ENCODE data around the gene C11orf54.

The C11orf54 gene

DNA sequence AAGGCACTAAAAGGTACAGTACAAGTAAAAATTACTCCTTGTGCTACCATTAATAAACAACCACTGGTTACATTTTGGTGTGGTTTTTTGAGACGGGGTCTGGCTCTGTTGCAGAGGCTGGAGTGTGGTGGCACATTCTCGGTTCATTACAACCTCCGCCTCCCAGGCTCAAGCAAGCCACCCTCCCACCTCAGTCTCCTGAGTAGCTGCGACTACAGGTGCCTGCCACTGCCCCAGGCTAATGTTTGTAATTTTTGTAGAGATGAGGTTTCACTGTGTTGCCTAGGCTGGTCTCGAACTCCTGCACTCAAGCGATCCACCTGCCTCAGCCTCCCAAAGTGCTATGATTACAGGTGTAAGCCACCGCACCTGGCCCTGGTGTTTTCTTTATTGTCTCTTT lies 20.9 kb upstream of the C11orf54 start:
- ChIA-PET CTCF (no interaction called here), POLR2A (no interaction called here)
- no peak for DNase-seq (ENCODE audit: extremely low spot score)
- TF ChIP-seq ELF4 (IDR thresholded peaks at IDR 0.05) (no peak), NFRKB (IDR thresholded peaks at IDR 0.05) (no peak), CTBP1 (IDR thresholded peaks at IDR 0.05; ENCODE audit: borderline replicate concordance) (no peak), SP1 (IDR thresholded peaks at IDR 0.05) (no peak), SUZ12 (IDR thresholded peaks at IDR 0.05) (no peak), ARNT (IDR thresholded peaks at IDR 0.05) (no peak), BHLHE40 (IDR thresholded peaks at IDR 0.05; ENCODE audit: borderline replicate concordance) (no peak), ZNF384 (IDR thresholded peaks at IDR 0.05) (no peak), HDGF (IDR thresholded peaks at IDR 0.05; ENCODE audit: borderline replicate concordance) (no peak), TARDBP (IDR thresholded peaks at IDR 0.05) (no peak), LEF1 (IDR thresholded peaks at IDR 0.05; ENCODE audit: borderline replicate concordance) (no peak), FOXA1 (IDR thresholded peaks at IDR 0.05) (no peak), FOXK2 (IDR thresholded peaks at IDR 0.05) (no peak), L3MBTL2 (conservative IDR thresholded peaks at IDR 0.05) (no peak)

DNA sequence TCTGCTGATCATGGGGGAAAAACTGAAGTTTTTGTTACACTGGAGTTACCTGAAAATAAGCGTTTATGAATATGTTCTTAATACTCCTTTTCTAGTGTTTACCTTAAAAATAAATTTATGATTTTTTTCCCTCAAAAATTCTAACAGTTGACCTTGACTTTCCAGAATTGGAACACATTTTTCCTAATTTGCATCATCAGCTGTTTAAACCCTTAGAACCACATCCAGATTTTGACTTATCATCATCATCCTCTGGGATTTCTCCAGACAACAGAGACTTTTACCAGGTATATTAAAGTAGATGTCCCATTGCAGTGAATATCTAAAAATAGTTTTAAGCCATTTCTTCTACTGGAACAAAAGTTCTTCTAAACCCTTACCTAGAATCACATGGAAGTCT lies 17.4 kb upstream of the C11orf54 start:
- POLR2A ChIA-PET, result interaction anchor here (1.2 kb wide), 1 partner anchor 17 kb away, joined by 7 read pairs; the partner anchor contains the start of genes C11orf54 and TAF1D
- TF ChIP-seq FOXA1 (IDR thresholded peaks at IDR 0.05) (no peak), SUZ12 (IDR thresholded peaks at IDR 0.05) (no peak), FOXM1 (IDR thresholded peaks at IDR 0.05; ENCODE audit: borderline replicate concordance) (no peak), CTBP1 (IDR thresholded peaks at IDR 0.05; ENCODE audit: borderline replicate concordance) (no peak), ARNT (IDR thresholded peaks at IDR 0.05) (no peak), ZNF384 (IDR thresholded peaks at IDR 0.05) (no peak), NFRKB (IDR thresholded peaks at IDR 0.05) (no peak), FOXK2 (IDR thresholded peaks at IDR 0.05) (no peak), ELF4 (IDR thresholded peaks at IDR 0.05) (no peak), TARDBP (IDR thresholded peaks at IDR 0.05) (no peak), SP1 (IDR thresholded peaks at IDR 0.05) (no peak), HDGF (IDR thresholded peaks at IDR 0.05; ENCODE audit: borderline replicate concordance) (no peak), BHLHE40 (IDR thresholded peaks at IDR 0.05; ENCODE audit: borderline replicate concordance) (no peak)
- DNase-seq (ENCODE audit: extremely low spot score), result no peak
- CTCF ChIA-PET, result no interaction called here

DNA sequence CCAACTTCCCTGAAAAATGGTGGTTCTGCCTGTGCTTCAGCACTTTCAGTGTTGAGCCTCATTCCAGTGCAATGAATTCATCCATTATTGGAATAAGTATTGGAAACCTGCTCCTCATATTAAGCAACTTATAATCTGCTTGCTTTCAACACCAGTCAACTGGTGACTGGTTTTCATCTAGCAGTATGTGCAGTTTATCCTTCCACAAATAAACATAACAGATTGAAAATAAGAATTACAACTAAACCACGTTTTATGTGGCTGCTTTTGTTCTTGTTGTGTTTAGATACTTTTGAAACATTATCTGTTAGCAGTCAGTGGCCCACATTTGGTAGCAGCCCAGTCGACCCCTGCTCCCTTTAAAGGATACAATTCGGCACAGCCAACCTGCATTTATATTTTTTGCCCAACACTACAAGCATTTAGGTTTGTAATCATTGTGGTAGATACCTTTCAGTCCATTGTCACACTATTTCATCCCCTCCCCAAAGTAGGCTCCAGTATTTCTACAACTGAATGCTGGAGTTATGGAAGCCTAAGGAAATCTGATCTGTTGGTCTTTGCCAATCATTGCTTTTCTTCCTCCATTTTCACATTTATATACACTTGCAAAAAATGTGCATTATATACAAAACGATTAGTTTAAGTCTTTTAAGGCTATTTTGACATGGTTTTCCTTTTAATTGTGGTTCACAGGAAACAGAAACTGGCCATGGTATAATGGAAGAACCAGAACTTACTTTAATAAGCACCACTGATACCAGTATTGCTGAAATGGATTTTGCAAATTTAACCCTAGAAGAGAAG lies 13.3 kb upstream of the C11orf54 start:
- no peak for TF ChIP-seq FOXA1 (IDR thresholded peaks at IDR 0.05)
- TF ChIP-seq HDGF (IDR thresholded peaks at IDR 0.05; ENCODE audit: borderline replicate concordance), result no peak
- TF ChIP-seq FOXK2 (IDR thresholded peaks at IDR 0.05), result no peak
- no peak for TF ChIP-seq NFRKB (IDR thresholded peaks at IDR 0.05)
- TF ChIP-seq ARNT (IDR thresholded peaks at IDR 0.05), result no peak
- ChIA-PET POLR2A (interaction anchor here (1.6 to 5.4 kb wide), 2 partner anchors 13 kb away, joined by 11 to 40 read pairs; partner anchors contain the start of genes C11orf54 and TAF1D), CTCF (interaction anchor here (1.0 kb wide), 1 partner anchor 493 kb away, joined by 3 read pairs; no protein-coding TSS in a partner anchor)
- DNase-seq (ENCODE audit: extremely low spot score), result no peak

DNA sequence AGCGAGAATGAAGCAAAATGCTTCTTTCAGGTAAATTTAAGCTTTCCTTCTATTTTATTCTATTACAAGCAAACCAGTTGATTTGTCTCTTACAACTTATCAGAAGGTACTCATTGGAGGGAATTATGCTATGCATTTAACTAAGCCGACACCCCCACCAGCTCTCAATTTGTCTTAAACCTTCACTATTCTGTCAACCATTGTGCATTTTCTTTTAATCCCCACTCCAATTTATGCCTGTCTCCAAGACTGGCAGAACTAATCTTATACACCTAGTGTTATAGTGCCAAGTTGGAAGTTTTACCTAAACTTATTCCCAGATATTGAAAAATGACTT lies 12.7 kb upstream of the C11orf54 start:
- ChIA-PET POLR2A (interaction anchor here (5.4 kb wide), 1 partner anchor 12 kb away, joined by 40 read pairs; the partner anchor contains the start of genes C11orf54 and TAF1D), CTCF (no interaction called here)
- no peak for TF ChIP-seq LEF1 (IDR thresholded peaks at IDR 0.05; ENCODE audit: borderline replicate concordance)
- no peak for TF ChIP-seq HDGF (IDR thresholded peaks at IDR 0.05; ENCODE audit: borderline replicate concordance)
- TF ChIP-seq FOXK2 (IDR thresholded peaks at IDR 0.05), result no peak
- no peak for TF ChIP-seq ELF4 (IDR thresholded peaks at IDR 0.05)
- no peak for TF ChIP-seq L3MBTL2 (conservative IDR thresholded peaks at IDR 0.05)
- no peak for TF ChIP-seq SUZ12 (IDR thresholded peaks at IDR 0.05)
- TF ChIP-seq NFRKB (IDR thresholded peaks at IDR 0.05), result no peak
- no peak for TF ChIP-seq ZNF384 (IDR thresholded peaks at IDR 0.05)
- TF ChIP-seq FOXA1 (IDR thresholded peaks at IDR 0.05), result no peak
- no peak for TF ChIP-seq CTBP1 (IDR thresholded peaks at IDR 0.05; ENCODE audit: borderline replicate concordance)
- TF ChIP-seq ARNT (IDR thresholded peaks at IDR 0.05), result no peak
- no peak for TF ChIP-seq SP1 (IDR thresholded peaks at IDR 0.05)
- no peak for TF ChIP-seq FOXM1 (IDR thresholded peaks at IDR 0.05; ENCODE audit: borderline replicate concordance)
- TF ChIP-seq, protein P1, sequence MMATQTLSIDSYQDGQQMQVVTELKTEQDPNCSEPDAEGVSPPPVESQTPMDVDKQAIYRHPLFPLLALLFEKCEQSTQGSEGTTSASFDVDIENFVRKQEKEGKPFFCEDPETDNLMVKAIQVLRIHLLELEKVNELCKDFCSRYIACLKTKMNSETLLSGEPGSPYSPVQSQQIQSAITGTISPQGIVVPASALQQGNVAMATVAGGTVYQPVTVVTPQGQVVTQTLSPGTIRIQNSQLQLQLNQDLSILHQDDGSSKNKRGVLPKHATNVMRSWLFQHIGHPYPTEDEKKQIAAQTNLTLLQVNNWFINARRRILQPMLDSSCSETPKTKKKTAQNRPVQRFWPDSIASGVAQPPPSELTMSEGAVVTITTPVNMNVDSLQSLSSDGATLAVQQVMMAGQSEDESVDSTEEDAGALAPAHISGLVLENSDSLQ (IDR thresholded peaks at IDR 0.05), result no peak
- TF ChIP-seq BHLHE40 (IDR thresholded peaks at IDR 0.05; ENCODE audit: borderline replicate concordance), result no peak
- no peak for TF ChIP-seq TARDBP (IDR thresholded peaks at IDR 0.05)
- no peak for DNase-seq (ENCODE audit: extremely low spot score)

DNA sequence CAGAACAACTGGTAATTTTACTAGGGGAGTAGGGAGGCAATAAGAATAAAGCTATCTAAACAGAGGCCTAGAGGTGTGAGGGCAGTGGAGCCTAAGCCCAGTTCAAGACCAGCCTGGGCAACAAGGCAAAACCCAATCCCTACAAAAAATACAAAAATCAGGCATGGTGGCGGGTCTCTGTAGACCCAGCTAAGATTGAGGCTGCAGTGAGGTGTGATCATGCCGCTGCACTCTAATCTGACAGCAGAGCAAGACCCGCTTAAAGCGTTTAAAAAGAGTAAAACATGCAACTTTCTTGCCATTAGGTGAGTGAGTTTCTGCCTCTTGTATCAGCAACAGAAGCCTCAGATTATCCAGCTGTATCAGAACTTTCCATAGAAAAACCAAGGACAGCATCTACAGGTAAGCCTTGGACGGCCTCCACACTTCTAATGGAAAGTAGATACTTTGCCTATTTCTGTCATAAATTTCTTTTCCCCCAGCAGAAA lies 12.3 kb upstream of the C11orf54 start:
- ChIA-PET POLR2A (interaction anchor here (5.4 kb wide), 1 partner anchor 12 kb away, joined by 40 read pairs; the partner anchor contains the start of genes C11orf54 and TAF1D), CTCF (no interaction called here)
- no peak for TF ChIP-seq ELF4 (IDR thresholded peaks at IDR 0.05)
- TF ChIP-seq L3MBTL2 (conservative IDR thresholded peaks at IDR 0.05), result no peak
- TF ChIP-seq FOXM1 (IDR thresholded peaks at IDR 0.05; ENCODE audit: borderline replicate concordance), result no peak
- no peak for TF ChIP-seq NFRKB (IDR thresholded peaks at IDR 0.05)
- TF ChIP-seq, protein P1 (IDR thresholded peaks at IDR 0.05), result no peak
- TF ChIP-seq CTBP1 (IDR thresholded peaks at IDR 0.05; ENCODE audit: borderline replicate concordance), result no peak
- TF ChIP-seq ARNT (IDR thresholded peaks at IDR 0.05), result no peak
- TF ChIP-seq FOXK2 (IDR thresholded peaks at IDR 0.05), result no peak
- no peak for TF ChIP-seq SP1 (IDR thresholded peaks at IDR 0.05)
- no peak for TF ChIP-seq SUZ12 (IDR thresholded peaks at IDR 0.05)
- TF ChIP-seq HDGF (IDR thresholded peaks at IDR 0.05; ENCODE audit: borderline replicate concordance), result no peak
- no peak for TF ChIP-seq ZNF384 (IDR thresholded peaks at IDR 0.05)
- no peak for TF ChIP-seq TARDBP (IDR thresholded peaks at IDR 0.05)
- no peak for DNase-seq (ENCODE audit: extremely low spot score)
